Stomach smooth muscle (tissue), 2 donors: ENCODE results near the gene RNF217.

Experiments used
- H3K27ac ChIP-seq: one replicate; pipeline ENCODE4 v1.7.0; 2013; ENCODE audit warnings: mild to moderate bottlenecking, low read length, inconsistent platforms
- H3K27me3 ChIP-seq, 2 donors: one replicate each; pipeline ENCODE4 v1.7.0; 2013; ENCODE audit warnings: low read length in 2 of 2; ENCODE audit not compliant: insufficient read depth in 2 of 2, control insufficient read depth in 1 of 2
- H3K36me3 ChIP-seq, 2 donors: one replicate each; pipeline ENCODE4 v1.7.0; 2013; ENCODE audit warnings: low read length in 2 of 2; ENCODE audit not compliant: control insufficient read depth in 2 of 2, insufficient read depth in 2 of 2
- H3K4me1 ChIP-seq: one replicate; pipeline ENCODE4 v1.7.0; 2013; ENCODE audit warnings: low read length; ENCODE audit not compliant: control insufficient read depth, insufficient read depth
- H3K4me3 ChIP-seq, 2 donors: one replicate each; pipeline ENCODE4 v1.7.0; 2013; ENCODE audit warnings: low read length in 2 of 2
- H3K9ac ChIP-seq, 2 donors: one replicate each; pipeline ENCODE4 v1.7.0; 2013; ENCODE audit warnings: low read length in 2 of 2, mild to moderate bottlenecking in 1 of 2
- H3K9me3 ChIP-seq, 2 donors: one replicate each; pipeline ENCODE4 v1.7.0; 2013; ENCODE audit warnings: low read length in 2 of 2; ENCODE audit not compliant: control insufficient read depth in 2 of 2
- donor health status: healthy.
- donor health status: Pancreatic carcinoma.

Gene RNF217

DNA sequence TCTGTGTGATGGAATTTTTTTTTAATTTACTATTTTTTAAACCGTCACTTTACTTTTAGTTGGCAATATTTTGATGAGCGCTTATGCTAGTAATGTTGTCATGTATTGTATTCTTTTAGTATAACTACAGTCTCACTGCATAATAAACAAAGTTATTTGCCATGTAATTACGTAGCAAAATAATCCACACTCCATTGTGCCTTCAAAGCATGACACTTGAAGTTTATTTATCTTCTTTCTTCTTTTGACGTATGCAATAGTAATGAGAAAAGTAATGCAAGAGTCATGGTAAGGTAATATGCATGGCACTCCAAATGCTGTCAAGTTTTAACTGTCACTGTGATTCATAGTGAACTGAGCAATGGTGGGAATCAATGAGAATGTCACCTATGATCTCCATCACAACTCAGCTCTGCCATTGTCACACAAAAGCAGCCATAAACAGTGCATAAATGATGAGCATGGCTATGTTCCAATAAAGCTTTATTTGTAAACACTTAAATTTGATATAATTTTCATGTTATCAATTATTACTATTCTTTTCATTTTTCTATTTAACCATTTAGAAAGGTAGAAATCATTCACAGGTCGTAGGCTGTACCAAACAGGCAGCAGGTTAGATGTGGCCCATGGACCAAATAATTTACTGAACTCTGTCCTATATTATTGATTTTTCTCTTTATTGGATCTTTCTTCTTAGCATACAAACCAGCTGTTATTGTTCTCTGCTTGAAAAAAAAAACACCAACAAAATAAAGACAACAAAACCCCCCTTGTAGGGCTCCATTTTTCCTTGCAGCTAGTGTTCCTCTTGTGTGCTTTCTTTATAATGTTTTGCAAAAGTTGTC lies 27.1 kb downstream of the RNF217 start:
- Histone ChIP-seq H3K9ac (no peak overlapping the region), H3K4me1 (no peaks in the 10 kb centered on the region), H3K27me3 (no peaks in the 10 kb centered on the region), H3K9me3 (no peaks in the 10 kb centered on the region), H3K27ac (no peak overlapping the region), H3K36me3 (no peaks in the 10 kb centered on the region), H3K4me3 (no peak overlapping the region)

DNA sequence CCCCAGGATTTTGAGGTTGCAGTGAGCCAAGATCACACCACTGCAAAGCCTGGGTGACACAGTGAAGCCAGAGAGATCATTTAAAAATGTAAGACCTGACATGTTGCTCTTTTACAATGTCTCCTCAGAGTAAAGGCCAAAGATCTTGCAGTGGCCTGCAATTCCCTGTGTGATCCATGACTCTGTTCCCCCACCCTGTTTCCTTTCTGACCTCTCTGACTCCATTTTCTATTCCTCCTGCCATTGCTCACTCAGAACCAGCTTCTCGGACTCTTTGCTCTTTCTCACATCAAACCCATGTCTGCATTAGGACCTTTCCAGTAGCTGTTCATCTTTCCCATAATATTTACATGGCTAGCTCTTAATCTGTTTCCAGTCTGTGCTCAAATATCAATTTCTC lies 28.8 kb downstream of the RNF217 start:
- no peaks in the 10 kb centered on the region for H3K4me1 ChIP-seq
- H3K27ac ChIP-seq = no peak overlapping the region
- no peaks in the 10 kb centered on the region for H3K27me3 ChIP-seq
- no peak overlapping the region for H3K4me3 ChIP-seq
- no peaks in the 10 kb centered on the region for H3K36me3 ChIP-seq
- H3K9me3 ChIP-seq = no peaks in the 10 kb centered on the region
- H3K9ac ChIP-seq = no peak overlapping the region

DNA sequence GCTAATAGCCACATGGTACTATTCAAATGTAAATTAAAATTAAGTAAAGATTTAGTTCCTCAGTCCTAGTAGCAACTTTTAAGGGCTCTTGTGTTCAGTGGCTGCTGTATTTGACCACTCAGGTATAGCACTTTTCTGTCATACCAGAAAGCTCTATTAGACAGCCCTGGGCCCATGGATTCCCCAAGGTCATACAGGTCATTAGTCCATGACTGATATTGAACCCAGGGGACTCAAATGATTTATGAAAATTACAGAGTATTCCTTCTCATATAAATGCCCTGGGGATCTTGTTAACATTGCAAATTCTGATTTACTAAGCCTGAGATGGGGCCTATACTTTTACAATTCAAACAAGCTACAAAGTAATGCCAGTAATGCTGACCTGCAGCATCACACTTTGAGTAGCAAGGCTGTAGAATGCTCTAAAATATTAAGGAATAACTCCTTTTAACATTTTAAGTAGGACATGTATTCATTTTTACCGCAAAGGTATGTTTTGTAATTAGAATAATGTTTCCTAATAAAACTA lies 29.6 kb downstream of the RNF217 start:
- H3K9me3 ChIP-seq = no peaks in the 10 kb centered on the region
- H3K27ac ChIP-seq = no peak overlapping the region
- H3K4me3 ChIP-seq = no peak overlapping the region
- H3K27me3 ChIP-seq = no peaks in the 10 kb centered on the region
- H3K36me3 ChIP-seq = no peaks in the 10 kb centered on the region
- no peak overlapping the region for H3K9ac ChIP-seq
- H3K4me1 ChIP-seq = no peaks in the 10 kb centered on the region

DNA sequence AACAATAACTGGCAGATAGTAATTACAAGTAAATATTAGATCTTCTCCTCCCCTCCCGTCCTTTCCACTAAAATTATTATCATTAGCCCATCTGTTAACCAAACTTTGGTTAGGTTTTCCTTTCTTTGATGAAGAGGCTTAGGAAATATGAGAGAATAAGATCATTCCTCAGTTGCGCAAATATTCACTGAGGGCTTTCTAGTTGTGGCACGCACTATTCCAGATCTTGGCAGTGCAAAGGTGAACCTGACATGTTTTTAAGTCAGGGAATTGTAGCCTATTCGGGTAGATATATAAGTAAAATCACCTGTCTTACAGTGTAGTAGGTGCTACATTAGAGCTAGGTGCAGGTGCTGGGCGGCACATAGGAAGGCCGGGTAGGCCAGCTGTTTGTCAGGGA lies 31.1 kb downstream of the RNF217 start:
- H3K9me3 ChIP-seq = no peaks in the 10 kb centered on the region
- no peak overlapping the region for H3K9ac ChIP-seq
- no peak overlapping the region for H3K27ac ChIP-seq
- H3K36me3 ChIP-seq = peaks cover 0 to 2% of the 10 kb centered on the region in 2 donors
- no peak overlapping the region for H3K4me3 ChIP-seq
- H3K4me1 ChIP-seq = no peaks in the 10 kb centered on the region
- H3K27me3 ChIP-seq = no peaks in the 10 kb centered on the region

DNA sequence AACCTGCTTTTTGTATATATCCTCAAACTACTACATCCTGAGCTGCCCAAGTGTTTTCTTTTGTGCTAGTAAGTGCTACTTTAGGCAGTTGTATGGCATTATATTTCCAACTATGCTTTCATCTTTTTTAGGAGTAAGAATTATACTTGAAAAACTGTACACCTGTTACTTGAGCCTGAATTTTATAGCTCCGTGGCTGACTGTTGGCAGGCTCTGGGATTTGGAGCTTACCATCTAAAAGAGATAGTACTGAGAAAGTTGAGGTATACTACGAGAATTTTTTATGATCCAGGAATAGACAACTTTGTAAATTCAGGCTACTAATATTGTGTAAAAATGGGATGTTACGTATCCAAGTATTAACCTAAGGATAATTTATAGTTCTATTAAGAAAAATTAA lies 32.4 kb downstream of the RNF217 start:
- H3K4me3 ChIP-seq = no peak overlapping the region
- H3K4me1 ChIP-seq = no peaks in the 10 kb centered on the region

DNA sequence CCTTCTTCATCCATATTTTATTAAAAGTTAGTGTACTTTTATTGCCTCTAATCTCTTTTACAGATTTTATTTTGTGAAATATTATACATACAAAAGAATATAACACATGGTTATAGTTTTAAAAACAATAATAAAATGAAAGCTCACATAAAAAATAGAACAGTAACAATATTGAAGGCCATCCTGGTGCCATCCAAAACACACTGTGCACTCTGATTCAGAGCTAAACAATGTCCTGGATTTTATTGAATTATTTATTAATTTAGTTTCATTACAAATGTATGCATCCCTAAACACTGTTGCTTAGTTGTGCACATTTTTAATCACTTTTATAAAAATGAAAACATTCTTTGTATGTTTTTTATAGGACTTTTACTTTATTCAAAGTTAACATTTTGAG lies 32.9 kb downstream of the RNF217 start:
- H3K27ac ChIP-seq = no peak overlapping the region
- no peak overlapping the region for H3K4me3 ChIP-seq
- no peaks in the 10 kb centered on the region for H3K9me3 ChIP-seq
- no peak overlapping the region for H3K9ac ChIP-seq
- H3K4me1 ChIP-seq = no peaks in the 10 kb centered on the region
- H3K27me3 ChIP-seq = no peaks in the 10 kb centered on the region
- H3K36me3 ChIP-seq = peaks cover 0 to 2% of the 10 kb centered on the region in 2 donors

More for the DNA sequence above, 32.4 kb downstream of the RNF217 start:
- H3K27ac ChIP-seq = no peak overlapping the region
- H3K9ac ChIP-seq = no peak overlapping the region
- H3K27me3 ChIP-seq = no peaks in the 10 kb centered on the region
- peaks cover 0 to 2% of the 10 kb centered on the region in 2 donors for H3K36me3 ChIP-seq
- no peaks in the 10 kb centered on the region for H3K9me3 ChIP-seq

DNA sequence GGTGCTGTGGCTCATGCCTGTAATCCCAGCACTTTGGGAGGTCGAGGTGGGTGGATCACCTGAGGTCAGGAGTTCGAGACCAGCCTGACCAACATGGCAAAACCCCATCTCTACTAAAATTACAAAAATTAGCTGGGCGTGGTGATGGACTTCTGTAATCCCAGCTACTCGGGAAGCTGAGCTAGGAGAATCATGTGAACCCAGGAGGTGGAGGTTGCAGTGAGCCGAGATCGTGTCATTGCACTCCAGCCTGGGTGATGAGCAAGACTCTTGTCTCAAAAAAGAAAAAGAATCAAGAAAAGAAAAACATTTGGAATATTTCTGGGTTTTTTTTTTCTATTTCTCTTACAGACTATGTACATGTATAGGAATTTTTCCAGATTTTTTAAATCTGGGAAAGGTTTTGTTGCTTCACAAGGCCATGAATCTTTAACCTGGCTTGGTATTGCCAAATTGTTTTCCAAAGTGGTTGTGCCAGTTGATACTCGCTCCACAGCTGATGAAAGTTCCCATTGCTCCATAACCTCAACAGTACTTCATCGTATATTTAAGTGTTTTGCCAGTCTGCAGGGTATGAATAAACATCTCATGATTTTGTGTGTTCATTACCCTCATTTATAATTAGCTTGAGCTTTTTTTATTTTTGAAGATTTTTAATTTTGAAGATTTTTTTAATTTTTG lies 33.5 kb downstream of the RNF217 start:
- H3K4me1 ChIP-seq = no peaks in the 10 kb centered on the region

DNA sequence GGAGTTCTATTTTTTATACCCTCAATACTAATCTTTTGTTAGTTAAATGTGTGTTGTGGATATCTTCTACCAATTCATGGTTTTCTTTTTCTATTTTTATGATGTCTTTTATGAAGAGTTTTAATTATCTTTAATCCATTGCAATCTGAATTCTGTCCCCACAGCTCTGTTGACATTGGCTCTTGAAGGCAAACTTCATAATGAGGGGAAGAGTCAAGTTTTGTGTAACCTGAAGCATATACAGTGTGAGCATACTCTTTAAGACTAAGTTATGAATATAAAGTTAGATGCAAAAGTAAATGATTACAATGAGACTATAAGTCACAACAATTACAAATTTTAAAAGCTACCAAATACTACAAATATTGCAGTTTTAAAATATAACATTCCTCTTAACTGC lies 34.2 kb downstream of the RNF217 start:
- no peak overlapping the region for H3K4me3 ChIP-seq
- H3K9me3 ChIP-seq = no peaks in the 10 kb centered on the region
- no peaks in the 10 kb centered on the region for H3K27me3 ChIP-seq
- no peak overlapping the region for H3K27ac ChIP-seq
- no peak overlapping the region for H3K9ac ChIP-seq
- no peaks in the 10 kb centered on the region for H3K4me1 ChIP-seq
- peaks cover 0 to 2% of the 10 kb centered on the region in 2 donors for H3K36me3 ChIP-seq

More for the DNA sequence above, 33.5 kb downstream of the RNF217 start:
- H3K27ac ChIP-seq = no peak overlapping the region
- no peaks in the 10 kb centered on the region for H3K27me3 ChIP-seq
- no peaks in the 10 kb centered on the region for H3K9me3 ChIP-seq
- H3K4me3 ChIP-seq = no peak overlapping the region
- no peak overlapping the region for H3K9ac ChIP-seq
- peaks cover 0 to 2% of the 10 kb centered on the region in 2 donors for H3K36me3 ChIP-seq

DNA sequence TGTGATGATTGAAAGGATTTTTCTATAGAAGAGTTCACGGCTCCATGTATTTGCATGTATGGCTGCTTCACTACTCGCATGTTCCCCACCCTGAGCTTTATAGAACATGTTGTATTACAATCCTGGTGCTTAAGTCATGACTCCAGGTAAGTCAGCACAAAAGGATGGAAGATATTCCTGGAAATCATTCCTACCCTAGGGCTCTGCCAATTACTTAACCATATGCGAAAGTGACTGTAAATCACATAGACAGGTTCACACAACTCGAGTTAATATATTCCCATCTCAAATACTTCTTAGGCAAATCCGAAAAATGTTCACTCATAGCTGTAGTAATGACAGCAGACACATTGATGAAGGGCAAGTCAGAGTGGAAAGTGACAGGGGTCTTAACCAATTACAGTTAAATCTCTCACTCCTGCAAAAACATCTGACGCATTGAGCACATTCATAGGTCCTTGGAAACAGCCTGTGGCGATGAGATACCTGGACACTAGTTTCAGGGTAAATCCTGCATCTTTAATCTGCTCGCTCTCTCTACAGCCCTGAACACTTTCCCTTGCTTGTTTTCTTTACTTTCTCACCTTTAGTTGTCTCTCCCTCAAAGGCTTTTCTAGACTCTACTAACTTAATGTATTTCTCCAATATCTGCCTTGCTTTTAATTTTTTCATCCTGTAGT lies 35.1 kb downstream of the RNF217 start:
- Histone ChIP-seq H3K9ac (no peak overlapping the region), H3K27ac (no peak overlapping the region), H3K4me3 (no peak overlapping the region), H3K36me3 (peaks cover 0 to 2% of the 10 kb centered on the region in 2 donors), H3K9me3 (no peaks in the 10 kb centered on the region), H3K4me1 (no peaks in the 10 kb centered on the region), H3K27me3 (no peaks in the 10 kb centered on the region)

DNA sequence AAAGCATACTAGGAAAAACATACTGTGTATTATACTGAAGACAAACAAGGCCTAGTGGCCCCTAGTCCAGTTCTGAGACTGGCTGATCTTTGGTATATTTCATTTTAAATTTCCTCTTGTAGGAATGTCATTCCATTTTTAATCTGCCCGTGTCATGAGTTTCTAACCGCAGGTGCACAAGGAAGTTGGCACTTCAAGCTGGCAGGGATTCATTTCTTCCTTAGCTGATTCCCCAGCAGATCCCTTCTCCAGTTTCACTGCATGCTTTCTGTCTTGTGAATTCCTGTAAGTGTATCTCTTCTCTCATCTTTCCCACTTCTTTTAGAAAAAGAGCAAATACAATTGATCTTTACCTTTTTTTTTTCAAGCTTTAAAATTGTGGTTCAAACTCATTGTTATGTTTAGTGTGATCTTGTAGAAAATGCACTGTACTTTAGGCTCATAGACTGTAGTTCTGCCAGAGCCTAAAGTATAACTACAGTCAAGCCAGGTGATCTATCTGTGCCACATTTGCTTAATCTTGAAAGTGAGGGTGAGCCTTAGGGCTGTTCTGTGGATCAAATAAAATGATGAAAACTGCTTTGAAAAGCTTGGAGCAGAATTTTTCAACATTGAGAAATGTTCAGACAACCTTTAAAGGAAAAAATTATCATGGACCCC lies 37.0 kb downstream of the RNF217 start:
- no peak overlapping the region for H3K9ac ChIP-seq
- no peak overlapping the region for H3K27ac ChIP-seq
- H3K9me3 ChIP-seq = no peaks in the 10 kb centered on the region
- H3K27me3 ChIP-seq = no peaks in the 10 kb centered on the region
- H3K4me3 ChIP-seq = no peak overlapping the region
- no peaks in the 10 kb centered on the region for H3K4me1 ChIP-seq
- peaks cover 0 to 2% of the 10 kb centered on the region in 2 donors for H3K36me3 ChIP-seq
